ENCODE results near the gene CFAP90.

The CFAP90 gene

GRCh38 chr5:7815892-7816534 lies 34.9 kb downstream of the CFAP90 start:
- DNase-seq, result peak; percentile 65

GRCh38 chr5:7814816-7815215 lies 36.1 kb downstream of the CFAP90 start:
- DNase-seq, result no peak

GRCh38 chr5:7813576-7813975 lies 37.4 kb downstream of the CFAP90 start:
- DNase-seq, result no peak

- no peak for DNase-seq
Observed at GRCh38 chr5:7813007-7813406, 37.9 kb downstream of the CFAP90 start.

- DNase-seq, result no peak
Observed at GRCh38 chr5:7811715-7812114, 39.2 kb downstream of the CFAP90 start.

GRCh38 chr5:7808998-7809397 lies 41.9 kb downstream of the CFAP90 start:
- no peak for DNase-seq

GRCh38 chr5:7805379-7805778 lies 45.6 kb downstream of the CFAP90 start:
- no peak for DNase-seq

- no peak for DNase-seq
Observed at GRCh38 chr5:7803937-7804336, 47.0 kb downstream of the CFAP90 start.

GRCh38 chr5:7802855-7803254 lies 48.1 kb downstream of the CFAP90 start:
- no peak for DNase-seq

GRCh38 chr5:7801891-7802614 lies 48.9 kb downstream of the CFAP90 start:
- no peak for DNase-seq

- DNase-seq, result no peak
Observed at GRCh38 chr5:7795306-7795705, 55.6 kb downstream of the CFAP90 start.

GRCh38 chr5:7794823-7795222 lies 56.1 kb downstream of the CFAP90 start:
- no peak for DNase-seq

- DNase-seq, result no peak
Observed at GRCh38 chr5:7794311-7794710, 56.6 kb downstream of the CFAP90 start.

- DNase-seq, result no peak
Observed at GRCh38 chr5:7793895-7794294, 57.0 kb downstream of the CFAP90 start.

- DNase-seq, result no peak
Observed at GRCh38 chr5:7789567-7789966, 61.4 kb downstream of the CFAP90 start.

- DNase-seq, result no peak
Observed at GRCh38 chr5:7787770-7788169, 63.2 kb downstream of the CFAP90 start.

GRCh38 chr5:7784683-7785380 lies 66.1 kb downstream of the CFAP90 start:
- no peak for DNase-seq

- DNase-seq, result no peak
Observed at GRCh38 chr5:7781899-7782298, 69.0 kb downstream of the CFAP90 start.

All from activated T-cell treated with anti-CD3 and anti-CD28 coated beads, Interleukin-2, amount 50 U/mL, for 1 hour (primary cell).